Measurements from ENCODE around the gene WNT9B. TPM values are rescaled to one million over a fixed set of nuclear protein-coding genes. Genes with fewer than 3 reads are reported as not detected.

Gene WNT9B
- total RNA-seq, 1 experiment from 2014 or later = not detected

GRCh38 chr17:46887717-46888116 is 36.3 kb downstream of the WNT9B start:
- H3K4me3 Mint-ChIP-seq (ENCODE audit: unreplicated experiment) = no peak overlapping the region
- H3K36me3 Mint-ChIP-seq (ENCODE audit: insufficient read depth, unreplicated experiment) = no peaks in the 10 kb centered on the region
- DNase-seq = no peak
- BruUV-seq (replicated peaks) = no TSS peak
- Histone ChIP-seq H3K27me3 (replicated peaks; ENCODE audit: control insufficient read depth, insufficient read depth, low read length) (no peaks in the 10 kb centered on the region), H3K9me3 (no peaks in the 10 kb centered on the region), H3K4me1 (no peaks in the 10 kb centered on the region), H3K36me3 (ENCODE audit: control insufficient read depth, insufficient read depth, low read length) (no peaks in the 10 kb centered on the region), H3K4me3 (ENCODE audit: low read depth, low read length) (no peak overlapping the region)
- no peaks in the 10 kb centered on the region for H3K4me1 Mint-ChIP-seq (ENCODE audit: low read depth, unreplicated experiment)
- H3K9me3 Mint-ChIP-seq (ENCODE audit: unreplicated experiment) = no peaks in the 10 kb centered on the region
- intact Hi-C loops (cut with micrococcal nuclease; ENCODE audit: unreplicated experiment) = no loop called here
- H3K27ac Mint-ChIP-seq (ENCODE audit: unreplicated experiment) = no peak overlapping the region
- TF ChIP-seq, protein P1, sequence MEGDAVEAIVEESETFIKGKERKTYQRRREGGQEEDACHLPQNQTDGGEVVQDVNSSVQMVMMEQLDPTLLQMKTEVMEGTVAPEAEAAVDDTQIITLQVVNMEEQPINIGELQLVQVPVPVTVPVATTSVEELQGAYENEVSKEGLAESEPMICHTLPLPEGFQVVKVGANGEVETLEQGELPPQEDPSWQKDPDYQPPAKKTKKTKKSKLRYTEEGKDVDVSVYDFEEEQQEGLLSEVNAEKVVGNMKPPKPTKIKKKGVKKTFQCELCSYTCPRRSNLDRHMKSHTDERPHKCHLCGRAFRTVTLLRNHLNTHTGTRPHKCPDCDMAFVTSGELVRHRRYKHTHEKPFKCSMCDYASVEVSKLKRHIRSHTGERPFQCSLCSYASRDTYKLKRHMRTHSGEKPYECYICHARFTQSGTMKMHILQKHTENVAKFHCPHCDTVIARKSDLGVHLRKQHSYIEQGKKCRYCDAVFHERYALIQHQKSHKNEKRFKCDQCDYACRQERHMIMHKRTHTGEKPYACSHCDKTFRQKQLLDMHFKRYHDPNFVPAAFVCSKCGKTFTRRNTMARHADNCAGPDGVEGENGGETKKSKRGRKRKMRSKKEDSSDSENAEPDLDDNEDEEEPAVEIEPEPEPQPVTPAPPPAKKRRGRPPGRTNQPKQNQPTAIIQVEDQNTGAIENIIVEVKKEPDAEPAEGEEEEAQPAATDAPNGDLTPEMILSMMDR (IDR thresholded peaks at IDR 0.05; ENCODE audit: insufficient read depth in 1 of 2, low read depth in 1 of 2, low read length in 1 of 2, severe bottlenecking in 1 of 2, unreplicated experiment in 1 of 2) = no peak
- H3K27me3 Mint-ChIP-seq (ENCODE audit: insufficient read depth, unreplicated experiment) = peaks cover 17% of the 10 kb centered on the region
- ChIA-PET CTCF (no interaction called here), POLR2A (no interaction called here)

GRCh38 chr17:46888727-46889126 is 37.3 kb downstream of the WNT9B start:
- no peaks in the 10 kb centered on the region for H3K27me3 ChIP-seq (replicated peaks; ENCODE audit: control insufficient read depth, insufficient read depth, low read length)
- no peaks in the 10 kb centered on the region for H3K36me3 ChIP-seq (ENCODE audit: control insufficient read depth, insufficient read depth, low read length)
- ChIA-PET POLR2A (no interaction called here), CTCF (no interaction called here)
- Mint-ChIP-seq H3K27me3 (ENCODE audit: insufficient read depth, unreplicated experiment) (peaks cover 17% of the 10 kb centered on the region), H3K4me3 (ENCODE audit: unreplicated experiment) (no peak overlapping the region), H3K9me3 (ENCODE audit: unreplicated experiment) (no peaks in the 10 kb centered on the region), H3K4me1 (ENCODE audit: low read depth, unreplicated experiment) (no peaks in the 10 kb centered on the region), H3K27ac (ENCODE audit: unreplicated experiment) (no peak overlapping the region), H3K36me3 (ENCODE audit: insufficient read depth, unreplicated experiment) (no peaks in the 10 kb centered on the region)
- no TSS peak for BruUV-seq (replicated peaks)
- no peaks in the 10 kb centered on the region for H3K4me1 ChIP-seq
- TF ChIP-seq, protein P1 (IDR thresholded peaks at IDR 0.05; ENCODE audit: insufficient read depth in 1 of 2, low read depth in 1 of 2, low read length in 1 of 2, severe bottlenecking in 1 of 2, unreplicated experiment in 1 of 2) = no peak
- no peaks in the 10 kb centered on the region for H3K9me3 ChIP-seq
- DNase-seq = no peak
- intact Hi-C loops (cut with micrococcal nuclease; ENCODE audit: unreplicated experiment) = no loop called here
- H3K4me3 ChIP-seq (ENCODE audit: low read depth, low read length) = no peak overlapping the region

- H3K4me1 Mint-ChIP-seq (ENCODE audit: low read depth, unreplicated experiment) = no peaks in the 10 kb centered on the region
- CTCF ChIA-PET = no interaction called here
- H3K27me3 ChIP-seq (replicated peaks; ENCODE audit: control insufficient read depth, insufficient read depth, low read length) = no peaks in the 10 kb centered on the region
- no peaks in the 10 kb centered on the region for H3K36me3 Mint-ChIP-seq (ENCODE audit: insufficient read depth, unreplicated experiment)
- no peak overlapping the region for H3K27ac Mint-ChIP-seq (ENCODE audit: unreplicated experiment)
- no peaks in the 10 kb centered on the region for H3K9me3 ChIP-seq
- H3K36me3 ChIP-seq (ENCODE audit: control insufficient read depth, insufficient read depth, low read length) = no peaks in the 10 kb centered on the region
- H3K27me3 Mint-ChIP-seq (ENCODE audit: insufficient read depth, unreplicated experiment) = peaks cover 17% of the 10 kb centered on the region
- POLR2A ChIA-PET = no interaction called here
- TF ChIP-seq, protein P1 (IDR thresholded peaks at IDR 0.05; ENCODE audit: insufficient read depth in 1 of 2, low read depth in 1 of 2, low read length in 1 of 2, severe bottlenecking in 1 of 2, unreplicated experiment in 1 of 2) = no peak
- intact Hi-C loops (cut with micrococcal nuclease; ENCODE audit: unreplicated experiment) = no loop called here
- H3K9me3 Mint-ChIP-seq (ENCODE audit: unreplicated experiment) = no peaks in the 10 kb centered on the region
- no peaks in the 10 kb centered on the region for H3K4me1 ChIP-seq
- DNase-seq = no peak
- no peak overlapping the region for H3K4me3 Mint-ChIP-seq (ENCODE audit: unreplicated experiment)
- H3K4me3 ChIP-seq (ENCODE audit: low read depth, low read length) = no peak overlapping the region
- BruUV-seq (replicated peaks) = no TSS peak
Measured at GRCh38 chr17:46889519-46889918, 38.1 kb downstream of the WNT9B start.

Data from Caco-2 (cell line).